ENCODE measurements around the gene DAPK1. TPM values are rescaled to one million over a fixed set of nuclear protein-coding genes. Genes with fewer than 3 reads are reported as not detected.

The DAPK1 gene
- total and polyA plus RNA-seq, 9 donors: 14.9 to 24.3 (median 18.8) TPM

GRCh38 chr9:87663556-87663955, 165.9 kb downstream of the DAPK1 start:
- H3K27ac ChIP-seq (ENCODE audit: low read length): no peak overlapping the region
- no peak overlapping the region for H3K4me3 ChIP-seq (ENCODE audit: low read length)
- 82% methylated on average over 6 of the region's 6 CpGs for WGBS (ENCODE audit: insufficient coverage)
- no peaks in the 10 kb centered on the region for H3K27me3 ChIP-seq (ENCODE audit: control insufficient read depth, insufficient read depth, low read length)
- peaks cover 11% of the 10 kb centered on the region for H3K9me3 ChIP-seq (replicated peaks; ENCODE audit: control insufficient read depth, low read depth, low read length)
- H3K36me3 ChIP-seq (ENCODE audit: control insufficient read depth, insufficient read depth, low read length): peaks cover 37% of the 10 kb centered on the region
- DNase-seq: no peak
- H3K4me1 ChIP-seq (ENCODE audit: control insufficient read depth, insufficient read depth, low read length): no peaks in the 10 kb centered on the region

- Histone ChIP-seq H3K9me3 (replicated peaks; ENCODE audit: control insufficient read depth, low read depth, low read length) (peaks cover 11% of the 10 kb centered on the region), H3K36me3 (ENCODE audit: control insufficient read depth, insufficient read depth, low read length) (peaks cover 30% of the 10 kb centered on the region), H3K4me3 (ENCODE audit: low read length) (no peak overlapping the region), H3K27me3 (ENCODE audit: control insufficient read depth, insufficient read depth, low read length) (no peaks in the 10 kb centered on the region), H3K27ac (ENCODE audit: low read length) (no peak overlapping the region), H3K4me1 (ENCODE audit: control insufficient read depth, insufficient read depth, low read length) (no peaks in the 10 kb centered on the region)
- WGBS (ENCODE audit: insufficient coverage): 91% methylated on average over 18 of the region's 19 CpGs
- DNase-seq: no peak
Observed at GRCh38 chr9:87664153-87665060, 166.7 kb downstream of the DAPK1 start.

DNA sequence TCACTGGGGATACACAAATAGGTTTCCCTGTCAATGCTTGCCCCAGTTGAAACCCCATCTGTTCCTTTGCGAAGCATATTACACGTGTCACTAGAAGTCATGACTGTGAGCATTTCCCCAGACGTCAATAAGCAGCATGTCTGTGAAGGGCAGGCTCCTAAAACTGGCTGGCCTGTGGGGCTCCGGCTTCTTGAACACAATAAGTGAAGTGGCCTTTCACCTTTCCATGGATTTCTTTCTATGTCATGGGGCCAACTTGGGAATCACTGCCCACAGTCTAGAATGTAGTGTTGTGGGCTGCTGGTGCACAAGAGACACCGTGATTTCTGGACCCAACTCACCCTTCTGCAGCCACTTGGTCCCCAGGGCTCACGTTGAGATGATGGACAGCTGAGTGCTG, 167.8 kb downstream of the DAPK1 start:
- H3K9me3 ChIP-seq (replicated peaks; ENCODE audit: control insufficient read depth, low read depth, low read length): peaks cover 11% of the 10 kb centered on the region
- H3K27ac ChIP-seq (ENCODE audit: low read length): no peak overlapping the region
- H3K27me3 ChIP-seq (ENCODE audit: control insufficient read depth, insufficient read depth, low read length): no peaks in the 10 kb centered on the region
- WGBS (ENCODE audit: insufficient coverage): 71% methylated on average over 3 of the region's 6 CpGs
- DNase-seq: no peak
- H3K4me3 ChIP-seq (ENCODE audit: low read length): no peak overlapping the region
- H3K4me1 ChIP-seq (ENCODE audit: control insufficient read depth, insufficient read depth, low read length): no peaks in the 10 kb centered on the region
- H3K36me3 ChIP-seq (ENCODE audit: control insufficient read depth, insufficient read depth, low read length): peaks cover 32% of the 10 kb centered on the region

DNA sequence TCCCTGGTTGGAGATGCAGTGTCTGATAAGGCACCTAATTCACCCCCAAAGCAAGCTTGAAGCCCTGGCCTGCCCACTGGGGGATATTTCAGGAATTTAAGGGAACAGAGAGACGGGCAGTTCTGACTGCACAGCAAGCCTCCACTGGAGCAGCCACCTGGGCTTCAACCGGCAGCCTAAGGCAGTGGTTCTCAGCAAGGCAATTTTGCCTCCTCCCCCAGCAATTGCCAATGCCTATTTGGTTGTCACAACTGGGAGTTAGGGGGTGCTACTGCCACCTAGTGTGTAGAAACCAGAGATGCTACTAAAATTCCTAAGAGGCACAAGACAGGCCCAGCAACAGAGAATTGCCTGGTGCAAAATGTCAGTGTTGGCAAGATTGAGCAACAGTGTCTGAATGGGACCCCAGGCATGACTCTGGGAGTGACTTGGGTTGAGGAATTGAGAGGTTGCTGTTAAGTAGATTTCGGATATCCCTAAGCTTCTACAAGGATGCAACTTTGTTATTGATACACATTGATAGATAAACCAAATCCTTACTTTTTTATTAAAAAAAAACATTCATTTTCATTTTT, 169.6 kb downstream of the DAPK1 start:
- Histone ChIP-seq H3K4me3 (ENCODE audit: low read length) (no peak overlapping the region), H3K9me3 (replicated peaks; ENCODE audit: control insufficient read depth, low read depth, low read length) (peaks cover 11% of the 10 kb centered on the region), H3K4me1 (ENCODE audit: control insufficient read depth, insufficient read depth, low read length) (no peaks in the 10 kb centered on the region), H3K27ac (ENCODE audit: low read length) (no peak overlapping the region), H3K27me3 (ENCODE audit: control insufficient read depth, insufficient read depth, low read length) (no peaks in the 10 kb centered on the region), H3K36me3 (ENCODE audit: control insufficient read depth, insufficient read depth, low read length) (peaks cover 38% of the 10 kb centered on the region)
- WGBS (ENCODE audit: insufficient coverage): 100% methylated on average over 2 of the region's 3 CpGs
- no peak for DNase-seq

DNA sequence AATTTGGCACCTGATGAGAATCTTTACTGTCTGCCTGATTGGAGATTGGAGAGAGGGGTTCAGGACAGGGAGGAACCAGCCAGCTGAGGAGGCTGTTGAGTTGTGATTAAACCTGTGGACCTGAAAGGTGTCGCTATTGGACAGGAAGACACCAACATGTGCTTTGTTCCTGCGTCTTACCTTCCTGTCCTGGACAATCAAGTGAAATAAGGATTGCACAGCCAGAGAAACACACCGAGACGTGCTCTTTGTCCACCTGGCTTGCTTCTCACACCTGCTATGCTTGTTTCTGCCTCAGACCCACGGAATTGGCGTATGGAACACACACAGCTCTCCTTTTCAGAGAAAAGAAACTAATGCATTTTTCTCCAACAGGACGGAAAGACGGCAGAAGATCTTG, 170.6 kb downstream of the DAPK1 start:
- Histone ChIP-seq H3K4me1 (ENCODE audit: control insufficient read depth, insufficient read depth, low read length) (no peaks in the 10 kb centered on the region), H3K36me3 (ENCODE audit: control insufficient read depth, insufficient read depth, low read length) (peaks cover 40% of the 10 kb centered on the region), H3K27ac (ENCODE audit: low read length) (no peak overlapping the region), H3K27me3 (ENCODE audit: control insufficient read depth, insufficient read depth, low read length) (no peaks in the 10 kb centered on the region), H3K4me3 (ENCODE audit: low read length) (no peak overlapping the region), H3K9me3 (replicated peaks; ENCODE audit: control insufficient read depth, low read depth, low read length) (peaks cover 11% of the 10 kb centered on the region)
- 94% methylated on average over 7 of the region's 8 CpGs for WGBS (ENCODE audit: insufficient coverage)
- no peak for DNase-seq

- no peak overlapping the region for H3K4me3 ChIP-seq (ENCODE audit: low read length)
- H3K36me3 ChIP-seq (ENCODE audit: control insufficient read depth, insufficient read depth, low read length): peaks cover 40% of the 10 kb centered on the region
- no peak for DNase-seq
- H3K27me3 ChIP-seq (ENCODE audit: control insufficient read depth, insufficient read depth, low read length): no peaks in the 10 kb centered on the region
- H3K4me1 ChIP-seq (ENCODE audit: control insufficient read depth, insufficient read depth, low read length): no peaks in the 10 kb centered on the region
- 67% methylated on average over 1 of the region's 4 CpGs for WGBS (ENCODE audit: insufficient coverage)
- H3K9me3 ChIP-seq (replicated peaks; ENCODE audit: control insufficient read depth, low read depth, low read length): peaks cover 11% of the 10 kb centered on the region
- no peak overlapping the region for H3K27ac ChIP-seq (ENCODE audit: low read length)
Observed at GRCh38 chr9:87668722-87669121, 171.1 kb downstream of the DAPK1 start.

DNA sequence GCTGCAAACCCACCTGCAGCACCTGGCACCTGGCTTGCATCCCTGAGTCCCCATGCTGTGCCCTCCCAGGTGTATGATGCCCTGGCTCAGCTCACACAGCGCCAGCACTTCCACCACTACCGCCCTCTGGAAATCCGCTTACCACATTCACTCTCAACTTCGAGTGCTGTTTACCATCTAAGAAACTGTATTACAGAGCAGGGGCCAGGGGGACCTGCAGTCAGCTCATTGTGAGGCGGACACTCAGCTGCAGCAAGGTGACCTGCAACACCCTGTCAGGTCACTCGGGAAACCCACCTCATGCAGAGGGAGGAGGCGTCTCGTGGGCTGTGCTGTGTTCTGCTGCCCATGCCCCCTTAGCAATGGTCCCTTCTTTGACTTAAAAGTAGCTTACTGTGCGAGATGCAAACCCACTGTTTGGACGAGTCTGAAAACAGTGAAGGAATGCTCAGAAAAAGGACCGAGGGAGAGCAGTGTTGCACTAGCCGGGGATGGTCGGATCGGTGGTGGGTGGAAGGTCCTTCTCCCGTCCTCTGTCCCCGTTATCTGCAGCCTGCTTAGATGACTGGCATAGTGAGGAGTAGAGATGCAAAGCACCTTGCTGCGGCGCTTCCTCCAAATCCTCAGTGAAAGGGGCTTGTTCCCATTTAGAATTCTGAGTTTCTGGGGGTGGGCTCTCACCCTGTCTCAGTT, 173.1 kb downstream of the DAPK1 start:
- no peaks in the 10 kb centered on the region for H3K27me3 ChIP-seq (ENCODE audit: control insufficient read depth, insufficient read depth, low read length)
- 88% methylated on average over 16 of the region's 18 CpGs for WGBS (ENCODE audit: insufficient coverage)

DNA sequence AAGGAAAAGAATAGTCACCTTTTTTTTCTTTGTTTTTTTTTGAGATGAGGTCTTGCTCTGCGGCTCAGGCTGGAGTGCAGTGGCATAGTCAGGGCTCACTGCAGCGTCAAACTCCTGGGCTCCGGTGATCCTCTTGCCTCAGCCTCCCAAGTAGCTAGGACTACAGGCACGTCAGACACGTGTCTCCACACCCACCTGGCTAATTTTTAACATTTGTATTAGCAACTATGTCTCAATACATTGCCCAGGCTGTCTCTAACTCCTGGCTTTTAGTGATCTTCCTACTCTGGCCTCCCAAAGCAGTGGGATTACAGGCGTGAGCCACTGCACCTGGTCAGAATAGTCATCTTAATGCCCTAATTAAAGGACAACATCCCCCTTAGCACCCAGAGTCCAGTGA, 173.8 kb downstream of the DAPK1 start:
- Histone ChIP-seq H3K36me3 (ENCODE audit: control insufficient read depth, insufficient read depth, low read length) (peaks cover 28% of the 10 kb centered on the region), H3K27ac (ENCODE audit: low read length) (no peak overlapping the region), H3K9me3 (replicated peaks; ENCODE audit: control insufficient read depth, low read depth, low read length) (peaks cover 9% of the 10 kb centered on the region), H3K27me3 (ENCODE audit: control insufficient read depth, insufficient read depth, low read length) (no peaks in the 10 kb centered on the region), H3K4me1 (ENCODE audit: control insufficient read depth, insufficient read depth, low read length) (no peaks in the 10 kb centered on the region), H3K4me3 (ENCODE audit: low read length) (no peak overlapping the region)
- 86% methylated on average over 4 of the region's 6 CpGs for WGBS (ENCODE audit: insufficient coverage)
- DNase-seq: no peak

More for the DNA sequence above, 173.1 kb downstream of the DAPK1 start:
- no peak for DNase-seq
- H3K4me1 ChIP-seq (ENCODE audit: control insufficient read depth, insufficient read depth, low read length): no peaks in the 10 kb centered on the region
- H3K36me3 ChIP-seq (ENCODE audit: control insufficient read depth, insufficient read depth, low read length): peaks cover 33% of the 10 kb centered on the region
- H3K27ac ChIP-seq (ENCODE audit: low read length): no peak overlapping the region
- H3K4me3 ChIP-seq (ENCODE audit: low read length): no peak overlapping the region
- H3K9me3 ChIP-seq (replicated peaks; ENCODE audit: control insufficient read depth, low read depth, low read length): peaks cover 11% of the 10 kb centered on the region

DNA sequence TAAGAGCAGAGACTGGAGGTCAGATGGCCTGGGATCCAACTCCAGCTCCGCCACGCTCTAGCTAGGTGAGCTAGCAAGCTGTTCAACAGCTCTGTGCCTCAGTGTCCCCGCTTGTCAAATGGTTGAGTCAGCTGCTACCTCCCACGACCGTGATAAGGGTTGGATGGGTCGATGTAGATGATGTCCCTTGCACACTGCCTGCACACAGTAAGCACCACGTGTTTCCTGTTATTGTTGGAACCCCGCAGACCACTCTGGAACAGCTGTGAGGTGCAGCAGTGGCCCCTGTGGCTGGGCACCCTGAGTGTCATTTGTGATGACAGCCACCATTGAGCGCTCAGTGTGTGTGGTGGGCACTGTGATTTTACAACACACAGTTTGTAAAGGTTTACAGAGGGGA, 174.3 kb downstream of the DAPK1 start:
- 90% methylated on average over 9 of the region's 9 CpGs for WGBS (ENCODE audit: insufficient coverage)
- Histone ChIP-seq H3K27ac (ENCODE audit: low read length) (no peak overlapping the region), H3K27me3 (ENCODE audit: control insufficient read depth, insufficient read depth, low read length) (no peaks in the 10 kb centered on the region), H3K9me3 (replicated peaks; ENCODE audit: control insufficient read depth, low read depth, low read length) (peaks cover 5% of the 10 kb centered on the region), H3K4me3 (ENCODE audit: low read length) (no peak overlapping the region), H3K4me1 (ENCODE audit: control insufficient read depth, insufficient read depth, low read length) (no peaks in the 10 kb centered on the region), H3K36me3 (ENCODE audit: control insufficient read depth, insufficient read depth, low read length) (peaks cover 25% of the 10 kb centered on the region)
- DNase-seq: no peak

DNA sequence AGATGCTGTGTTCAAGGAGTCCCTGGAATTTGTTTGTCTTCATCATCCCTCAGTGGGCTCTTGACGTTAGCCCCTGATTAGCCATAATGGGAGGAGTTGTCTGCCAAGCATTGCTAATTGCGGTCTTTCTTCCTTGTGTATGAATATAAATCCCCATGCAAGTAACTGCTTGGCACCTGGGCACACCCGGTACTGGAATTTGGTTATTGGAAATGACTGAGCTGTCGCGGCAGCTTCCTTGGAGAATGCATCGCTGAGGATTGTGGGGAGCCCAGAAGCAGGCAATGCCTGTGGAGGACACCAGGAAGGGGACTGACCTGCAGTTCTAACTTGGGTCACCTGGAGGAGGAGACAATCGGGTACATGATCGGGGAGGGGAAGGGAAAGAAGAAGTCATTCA, 174.9 kb downstream of the DAPK1 start:
- Histone ChIP-seq H3K4me3 (ENCODE audit: low read length) (no peak overlapping the region), H3K4me1 (ENCODE audit: control insufficient read depth, insufficient read depth, low read length) (no peaks in the 10 kb centered on the region), H3K27ac (ENCODE audit: low read length) (no peak overlapping the region), H3K27me3 (ENCODE audit: control insufficient read depth, insufficient read depth, low read length) (no peaks in the 10 kb centered on the region), H3K9me3 (replicated peaks; ENCODE audit: control insufficient read depth, low read depth, low read length) (no peaks in the 10 kb centered on the region), H3K36me3 (ENCODE audit: control insufficient read depth, insufficient read depth, low read length) (peaks cover 20% of the 10 kb centered on the region)
- 97% methylated on average over 4 of the region's 8 CpGs for WGBS (ENCODE audit: insufficient coverage)
- no peak for DNase-seq

Measured in muscle of leg (tissue), 11 donors.